Liver (tissue), 9 donors: ENCODE data around the gene UBASH3B. TPM values are rescaled to one million over a fixed set of nuclear protein-coding genes. Genes with fewer than 3 reads are reported as not detected.
"Not testable (repeated sequence)": the region's sequence is repeated elsewhere in the genome, so short reads cannot be mapped to it uniquely, and the experiment has no call there.

ENCODE experiments used
- DNase-seq: peaks from one replicate; pipeline ENCODE4 v3.0.0-alpha.2; 2017; ENCODE audit warnings: low spot score
- H3K27ac ChIP-seq, 2 donors: one replicate each; pipeline ENCODE4 v1.7.0; 2013; ENCODE audit warnings: inconsistent platforms in 2 of 2, low read length in 2 of 2, control low read depth in 1 of 2, low read depth in 1 of 2, mild to moderate bottlenecking in 1 of 2
- H3K27me3 ChIP-seq, 4 donors: one replicate each; pipeline versions ENCODE4 v1.6.1 to v1.7.0; 2013; ENCODE audit warnings: low read length in 3 of 4, inconsistent platforms in 1 of 4, mild to moderate bottlenecking in 1 of 4, moderate library complexity in 1 of 4; ENCODE audit not compliant: control insufficient read depth in 4 of 4, insufficient read depth in 4 of 4
- H3K36me3 ChIP-seq, 4 donors: one replicate each; pipeline versions ENCODE4 v1.6.1 to v1.7.0; 2013; ENCODE audit warnings: low read length in 3 of 4, mild to moderate bottlenecking in 3 of 4, low read depth in 1 of 4, moderate library complexity in 1 of 4; ENCODE audit not compliant: control insufficient read depth in 4 of 4, insufficient read depth in 3 of 4
- H3K4me1 ChIP-seq, 4 donors: one replicate each; pipeline versions ENCODE4 v1.6.1 to v1.7.0; 2013; ENCODE audit warnings: low read length in 3 of 4, mild to moderate bottlenecking in 3 of 4, moderate library complexity in 1 of 4; ENCODE audit not compliant: control insufficient read depth in 4 of 4, insufficient read depth in 4 of 4
- H3K4me3 ChIP-seq, 3 donors: one replicate each; pipeline versions ENCODE4 v1.6.1 to v1.7.0; 2013; ENCODE audit warnings: low read length in 3 of 3, control low read depth in 1 of 3, low read depth in 1 of 3, mild to moderate bottlenecking in 1 of 3
- H3K9ac ChIP-seq, 2 donors: one replicate each; pipeline ENCODE4 v1.7.0; 2013; ENCODE audit warnings: low read length in 2 of 2, mild to moderate bottlenecking in 2 of 2, moderate library complexity in 2 of 2, control low read depth in 1 of 2, low read depth in 1 of 2
- H3K9me3 ChIP-seq, 4 donors: one replicate each; pipeline versions ENCODE4 v1.6.1 to v1.7.0; 2013; ENCODE audit warnings: low read length in 3 of 4; ENCODE audit not compliant: control insufficient read depth in 4 of 4
- FOXA2 ChIP-seq: IDR thresholded peaks from 2 replicates; pipeline ENCODE4 v1.6.1; 2016; ENCODE audit warnings: antibody characterized with exemption
- RAD21 ChIP-seq, 2 donors: IDR thresholded peaks; 2 replicates each; pipeline ENCODE4 v1.6.1; 2016; ENCODE audit warnings: antibody characterized with exemption in 2 of 2, mild to moderate bottlenecking in 2 of 2
- RXRA ChIP-seq, 2 donors: IDR thresholded peaks; 2 replicates each; pipeline ENCODE4 v1.6.1; 2017 to 2018; ENCODE audit warnings: antibody characterized with exemption in 2 of 2, mild to moderate bottlenecking in 1 of 2
- SP1 ChIP-seq: IDR thresholded peaks from 2 replicates; pipeline ENCODE4 v1.6.1; 2018; ENCODE audit warnings: antibody characterized with exemption, mild to moderate bottlenecking
- TAF1 ChIP-seq: conservative IDR thresholded peaks from 2 replicates; pipeline ENCODE4 v1.6.1; 2016; ENCODE audit warnings: antibody characterized with exemption, mild to moderate bottlenecking
- YY1 ChIP-seq: IDR thresholded peaks from 2 replicates; pipeline ENCODE4 v1.6.1; 2016; ENCODE audit warnings: antibody characterized with exemption, mild to moderate bottlenecking
- WGBS: extraction: QIAGEN DNeasy Blood & Tissue Kit; methylation state at CpG from one replicate; pipeline ENCODE4 v1.1.7; 2013; 5-methylcytosine and 5-hydroxymethylcytosine counted together
- polyA plus RNA-seq, 2 donors: library from polyadenylated mRNA; stranded (reverse) in 1 of 2; unstranded in 1 of 2; fragments of 200-250 nt in 1 of 2; fragments of >200 nt in 1 of 2; fragmentation: Nextera tagmentation in 1 of 2; extraction: Ambion mirVana in 1 of 2; gene quantifications; one replicate each; pipeline versions ENCODE4 v1.2.1 to v1.2.3, GENCODE V29; 2013 to 2015
- total RNA-seq, 2 donors: library from RNA; depleted of rRNA; stranded (reverse); fragments of >200 nt; gene quantifications; one replicate each; pipeline ENCODE4 v1.2.3, GENCODE V29; 2014
- TF ChIP-seq, protein P1 (sequence below): IDR thresholded peaks from 2 replicates; pipeline ENCODE4 v1.6.1; 2016; ENCODE audit warnings: antibody characterized with exemption
- TF ChIP-seq, protein P2 (sequence below): IDR thresholded peaks from 2 replicates; pipeline ENCODE4 v1.6.1; 2016; ENCODE audit warnings: antibody characterized with exemption
- donor health status: healthy.
- donor health status: healthy.
- donor health status: healthy.
- donor health status: healthy.
- donor health status: healthy.

Gene UBASH3B, protein sequence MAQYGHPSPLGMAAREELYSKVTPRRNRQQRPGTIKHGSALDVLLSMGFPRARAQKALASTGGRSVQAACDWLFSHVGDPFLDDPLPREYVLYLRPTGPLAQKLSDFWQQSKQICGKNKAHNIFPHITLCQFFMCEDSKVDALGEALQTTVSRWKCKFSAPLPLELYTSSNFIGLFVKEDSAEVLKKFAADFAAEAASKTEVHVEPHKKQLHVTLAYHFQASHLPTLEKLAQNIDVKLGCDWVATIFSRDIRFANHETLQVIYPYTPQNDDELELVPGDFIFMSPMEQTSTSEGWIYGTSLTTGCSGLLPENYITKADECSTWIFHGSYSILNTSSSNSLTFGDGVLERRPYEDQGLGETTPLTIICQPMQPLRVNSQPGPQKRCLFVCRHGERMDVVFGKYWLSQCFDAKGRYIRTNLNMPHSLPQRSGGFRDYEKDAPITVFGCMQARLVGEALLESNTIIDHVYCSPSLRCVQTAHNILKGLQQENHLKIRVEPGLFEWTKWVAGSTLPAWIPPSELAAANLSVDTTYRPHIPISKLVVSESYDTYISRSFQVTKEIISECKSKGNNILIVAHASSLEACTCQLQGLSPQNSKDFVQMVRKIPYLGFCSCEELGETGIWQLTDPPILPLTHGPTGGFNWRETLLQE
- total RNA-seq (1 to 10 TPM; 4.3 to 5.5 TPM), polyA plus RNA-seq (under 1 TPM; 0.48 to 0.76 TPM)

DNA sequence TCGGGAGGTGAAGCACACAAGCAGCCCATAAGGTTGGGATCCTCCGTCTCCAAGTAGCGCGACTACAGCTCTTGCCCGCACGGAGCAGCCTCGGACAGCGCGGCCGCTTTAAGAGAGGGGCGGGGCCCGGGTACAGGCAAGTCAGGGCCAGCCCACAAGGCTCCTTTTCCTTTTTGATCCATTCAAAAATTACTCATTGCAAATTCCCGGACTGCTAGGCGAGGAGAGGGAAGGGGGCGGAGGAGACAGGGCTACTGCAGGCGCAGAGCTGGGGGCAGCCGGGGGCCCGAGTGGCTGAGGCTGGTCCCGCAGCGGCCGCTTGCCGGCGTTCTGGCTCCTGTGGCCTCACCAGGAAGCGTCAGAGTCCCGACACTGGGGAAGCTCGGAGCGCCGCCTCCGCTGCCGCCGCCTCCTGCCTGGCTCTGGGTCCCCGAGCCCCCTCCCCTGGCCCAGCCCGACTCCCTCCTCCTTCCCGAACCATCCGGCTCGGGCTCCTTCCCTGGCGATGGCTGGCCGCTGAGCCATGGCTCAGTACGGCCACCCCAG lies at the start of gene UBASH3B:
TSS of gene UBASH3B (plus strand) at position 196 of the 546 bp plus-strand sequence. CDS start at position 524, 328 bp downstream.
- peak; percentile 59 for DNase-seq
- H3K27me3 ChIP-seq: no peaks in the 10 kb centered on the region
- H3K27ac ChIP-seq: peak within 1 kb of the TSS; percentile 88
- no peaks in the 10 kb centered on the region for H3K36me3 ChIP-seq
- peak within 1 kb of the TSS in 1 of 2 donors; percentile 43 for H3K9ac ChIP-seq
- H3K4me3 ChIP-seq: peak within 1 kb of the TSS; percentile 61 to 84 (median 64)
- under 1% methylated on average over 39 of the region's 39 CpGs for WGBS
- peaks cover 0 to 9% (median 6%) of the 10 kb centered on the region in 4 donors for H3K4me1 ChIP-seq
- TF ChIP-seq TAF1: no peak
- peak in 1 of 2 donors; percentile 18 for TF ChIP-seq RAD21 (IDR thresholded peaks at IDR 0.05)
- TF ChIP-seq YY1: peak; percentile 36
- no peaks in the 10 kb centered on the region for H3K9me3 ChIP-seq

- not testable (repeated sequence) for H3K9me3 ChIP-seq, H3K9ac ChIP-seq, H3K4me3 ChIP-seq, H3K27me3 ChIP-seq, DNase-seq, H3K4me1 ChIP-seq, H3K36me3 ChIP-seq, H3K27ac ChIP-seq
- WGBS: 70% methylated on average over 2 of the region's 2 CpGs
Measured at GRCh38 chr11:122607162-122607561, 48.4 kb upstream of the UBASH3B start.

- no peaks in the 10 kb centered on the region for H3K27me3 ChIP-seq
- TF ChIP-seq SP1: no peak
- no peak for TF ChIP-seq FOXA2
- TF ChIP-seq RXRA (IDR thresholded peaks at IDR 0.05): no peak
- TF ChIP-seq, protein P1, sequence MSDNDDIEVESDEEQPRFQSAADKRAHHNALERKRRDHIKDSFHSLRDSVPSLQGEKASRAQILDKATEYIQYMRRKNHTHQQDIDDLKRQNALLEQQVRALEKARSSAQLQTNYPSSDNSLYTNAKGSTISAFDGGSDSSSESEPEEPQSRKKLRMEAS: no peak
- TF ChIP-seq, protein P2, sequence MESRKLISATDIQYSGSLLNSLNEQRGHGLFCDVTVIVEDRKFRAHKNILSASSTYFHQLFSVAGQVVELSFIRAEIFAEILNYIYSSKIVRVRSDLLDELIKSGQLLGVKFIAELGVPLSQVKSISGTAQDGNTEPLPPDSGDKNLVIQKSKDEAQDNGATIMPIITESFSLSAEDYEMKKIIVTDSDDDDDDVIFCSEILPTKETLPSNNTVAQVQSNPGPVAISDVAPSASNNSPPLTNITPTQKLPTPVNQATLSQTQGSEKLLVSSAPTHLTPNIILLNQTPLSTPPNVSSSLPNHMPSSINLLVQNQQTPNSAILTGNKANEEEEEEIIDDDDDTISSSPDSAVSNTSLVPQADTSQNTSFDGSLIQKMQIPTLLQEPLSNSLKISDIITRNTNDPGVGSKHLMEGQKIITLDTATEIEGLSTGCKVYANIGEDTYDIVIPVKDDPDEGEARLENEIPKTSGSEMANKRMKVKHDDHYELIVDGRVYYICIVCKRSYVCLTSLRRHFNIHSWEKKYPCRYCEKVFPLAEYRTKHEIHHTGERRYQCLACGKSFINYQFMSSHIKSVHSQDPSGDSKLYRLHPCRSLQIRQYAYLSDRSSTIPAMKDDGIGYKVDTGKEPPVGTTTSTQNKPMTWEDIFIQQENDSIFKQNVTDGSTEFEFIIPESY: no peak
- H3K36me3 ChIP-seq: no peaks in the 10 kb centered on the region
- H3K4me3 ChIP-seq: no peak overlapping the region
- no peaks in the 10 kb centered on the region for H3K9me3 ChIP-seq
- no peak overlapping the region for H3K9ac ChIP-seq
- H3K27ac ChIP-seq: no peak overlapping the region
- no peak for DNase-seq
- no peaks in the 10 kb centered on the region for H3K4me1 ChIP-seq
- 95% methylated on average over 7 of the region's 7 CpGs for WGBS
Measured at GRCh38 chr11:122612123-122612824, 43.2 kb upstream of the UBASH3B start.
